Bone marrow (tissue), 2 donors: Measurements from ENCODE around the gene CDYL.
A peak's percentile ranks its signal among the peaks of the same experiment; 100 is the strongest.
"Not testable (repeated sequence)": the region's sequence is repeated elsewhere in the genome, so short reads cannot be mapped to it uniquely, and the experiment has no call there.

Experiments used
- DNase-seq, 2 donors: peaks; one replicate each; lab custom pipeline; 2025; lab: John Stamatoyannopoulos, UW

Gene CDYL

GRCh38 chr6:4805553-4806336, 29.5 kb downstream of the CDYL start:
- no peak for DNase-seq

GRCh38 chr6:4806337-4806725, 30.1 kb downstream of the CDYL start:
- DNase-seq: no peak

- no peak for DNase-seq
Measured at GRCh38 chr6:4806791-4807190, 30.6 kb downstream of the CDYL start.

- DNase-seq: no peak
Measured at GRCh38 chr6:4808396-4808795, 32.2 kb downstream of the CDYL start.

GRCh38 chr6:4809999-4810918, 34.1 kb downstream of the CDYL start:
- no peak for DNase-seq

- peak in 1 of 2 donors; percentile 52 for DNase-seq
Measured at GRCh38 chr6:4812068-4812467, 35.9 kb downstream of the CDYL start.

- DNase-seq: no peak
Measured at GRCh38 chr6:4813055-4813454, 36.9 kb downstream of the CDYL start.

GRCh38 chr6:4814212-4814611, 38.0 kb downstream of the CDYL start:
- no peak for DNase-seq

- DNase-seq: no peak
Measured at GRCh38 chr6:4814987-4815386, 38.8 kb downstream of the CDYL start.

- no peak for DNase-seq
Measured at GRCh38 chr6:4815584-4815983, 39.4 kb downstream of the CDYL start.

- no peak for DNase-seq
Measured at GRCh38 chr6:4816904-4817303, 40.7 kb downstream of the CDYL start.

- DNase-seq: no peak
Measured at GRCh38 chr6:4817551-4817950, 41.3 kb downstream of the CDYL start.

- DNase-seq: no peak
Measured at GRCh38 chr6:4818272-4818938, 42.2 kb downstream of the CDYL start.

- no peak for DNase-seq
Measured at GRCh38 chr6:4819706-4820283, 43.6 kb downstream of the CDYL start.

- DNase-seq: no peak
Measured at GRCh38 chr6:4820704-4821276, 44.6 kb downstream of the CDYL start.

- no peak for DNase-seq
Measured at GRCh38 chr6:4822476-4822875, 46.3 kb downstream of the CDYL start.

GRCh38 chr6:4828187-4828698, 52.0 kb downstream of the CDYL start:
- no peak for DNase-seq

- DNase-seq: no peak
Measured at GRCh38 chr6:4829089-4829488, 52.9 kb downstream of the CDYL start.

GRCh38 chr6:4835540-4835939, 59.3 kb downstream of the CDYL start:
- not testable (repeated sequence) for DNase-seq

- DNase-seq: no peak
Measured at GRCh38 chr6:4840169-4840568, 64.0 kb downstream of the CDYL start.

- DNase-seq: no peak
Measured at GRCh38 chr6:4844108-4844507, 67.9 kb downstream of the CDYL start.

- no peak for DNase-seq
Measured at GRCh38 chr6:4846387-4846786, 70.2 kb downstream of the CDYL start.
